Cerebellar nuclear complex (tissue), 1 donor: Measurements from ENCODE around the gene SRRM4.
A peak's percentile ranks its signal among the peaks of the same experiment; 100 is the strongest.

Experiments used
- DNase-seq, 2 experiments: peaks; one replicate each; lab custom pipeline; 2025; lab: John Stamatoyannopoulos, UW

SRRM4 gene

GRCh38 chr12:119118625-119119024 is 137.3 kb downstream of the SRRM4 start:
- DNase-seq = no peak

GRCh38 chr12:119122047-119122446 is 140.7 kb downstream of the SRRM4 start:
- no peak for DNase-seq

GRCh38 chr12:119122751-119123150 is 141.4 kb downstream of the SRRM4 start:
- DNase-seq = no peak

- DNase-seq = no peak
Measured at GRCh38 chr12:119128527-119128926, 147.2 kb downstream of the SRRM4 start.

- no peak for DNase-seq
Measured at GRCh38 chr12:119129827-119130434, 148.6 kb downstream of the SRRM4 start.

GRCh38 chr12:119130523-119130922 is 149.2 kb downstream of the SRRM4 start:
- DNase-seq = no peak

GRCh38 chr12:119134284-119135072 is 153.1 kb downstream of the SRRM4 start:
- no peak for DNase-seq

- no peak for DNase-seq
Measured at GRCh38 chr12:119136811-119137410, 155.6 kb downstream of the SRRM4 start.

GRCh38 chr12:119139448-119139847 is 158.1 kb downstream of the SRRM4 start:
- no peak for DNase-seq

GRCh38 chr12:119145367-119145766 is 164.0 kb downstream of the SRRM4 start:
- DNase-seq = no peak

GRCh38 chr12:119147847-119148448 is 166.6 kb downstream of the SRRM4 start:
- no peak for DNase-seq

- no peak for DNase-seq
Measured at GRCh38 chr12:119149270-119149669, 167.9 kb downstream of the SRRM4 start.

- DNase-seq = no peak
Measured at GRCh38 chr12:119151445-119152026, 170.2 kb downstream of the SRRM4 start.

GRCh38 chr12:119153477-119154434 is 172.4 kb downstream of the SRRM4 start:
- no peak for DNase-seq

- DNase-seq = no peak
Measured at GRCh38 chr12:119154435-119154818, 173.1 kb downstream of the SRRM4 start.

- DNase-seq = no peak
Measured at GRCh38 chr12:119156401-119157044, 175.2 kb downstream of the SRRM4 start.

- DNase-seq = peak in 1 of 2 experiments; percentile 40
Measured at GRCh38 chr12:119157528-119157927, 176.2 kb downstream of the SRRM4 start.

GRCh38 chr12:119157978-119158377 is 176.6 kb downstream of the SRRM4 start:
- DNase-seq = no peak

- DNase-seq = no peak
Measured at GRCh38 chr12:119158402-119158801, 177.1 kb downstream of the SRRM4 start.

GRCh38 chr12:119159844-119160243 is 178.5 kb downstream of the SRRM4 start:
- DNase-seq = no peak

GRCh38 chr12:119167902-119168301 is 186.6 kb downstream of the SRRM4 start:
- no peak for DNase-seq
